GM18868 (cell line): ENCODE measurements around the gene KTI12.
"Not testable (repeated sequence)": the region's sequence is repeated elsewhere in the genome, so short reads cannot be mapped to it uniquely, and the experiment has no call there.

ENCODE experiments used
- ATAC-seq: cut with Tn5 transposase; IDR thresholded peaks from one replicate; pipeline ENCODE4 v1.9.1; 2021; ENCODE audit warnings: mild to moderate bottlenecking, moderate library complexity; ENCODE audit not compliant: unreplicated experiment

Gene KTI12

GRCh38 chr1:52033190-52034049 lies at the start of gene KTI12:
Gene KTI12, minus strand, starts transcription at chr1:52033810. Its CDS starts 49 bp downstream, at chr1:52033761.
- ATAC-seq: peak; percentile 87

GRCh38 chr1:52080014-52080415 lies 46.4 kb upstream of the KTI12 start:
- no peak for ATAC-seq

- not testable (repeated sequence) for ATAC-seq
These were observed 43.7 kb upstream of the KTI12 start for GRCh38 chr1:52077277-52077676.

DNA sequence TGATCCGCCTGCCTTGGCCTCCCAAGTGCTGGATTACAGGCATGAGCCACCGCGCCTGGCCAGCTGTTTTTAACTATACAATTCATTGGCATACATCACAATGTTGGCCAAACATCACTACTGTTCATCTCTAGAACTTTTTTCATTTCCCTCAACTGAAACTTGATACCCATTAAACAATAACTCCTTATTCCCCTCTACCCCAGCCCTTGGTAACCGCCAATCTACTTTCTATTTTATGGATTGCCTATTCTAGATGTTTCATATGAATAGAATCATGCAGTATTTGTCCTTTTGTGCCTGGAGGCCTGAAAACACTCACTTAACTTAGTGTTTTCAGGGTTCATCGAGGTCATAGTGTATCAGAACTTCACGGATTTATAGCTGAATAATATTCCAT lies 38.7 kb upstream of the KTI12 start:
- no peak for ATAC-seq

- no peak for ATAC-seq
These were observed 37.1 kb upstream of the KTI12 start for GRCh38 chr1:52070704-52071103.

- ATAC-seq: no peak
These were observed 29.6 kb upstream of the KTI12 start for GRCh38 chr1:52063192-52063591.

GRCh38 chr1:52060822-52061221 lies 27.2 kb upstream of the KTI12 start:
- no peak for ATAC-seq

DNA sequence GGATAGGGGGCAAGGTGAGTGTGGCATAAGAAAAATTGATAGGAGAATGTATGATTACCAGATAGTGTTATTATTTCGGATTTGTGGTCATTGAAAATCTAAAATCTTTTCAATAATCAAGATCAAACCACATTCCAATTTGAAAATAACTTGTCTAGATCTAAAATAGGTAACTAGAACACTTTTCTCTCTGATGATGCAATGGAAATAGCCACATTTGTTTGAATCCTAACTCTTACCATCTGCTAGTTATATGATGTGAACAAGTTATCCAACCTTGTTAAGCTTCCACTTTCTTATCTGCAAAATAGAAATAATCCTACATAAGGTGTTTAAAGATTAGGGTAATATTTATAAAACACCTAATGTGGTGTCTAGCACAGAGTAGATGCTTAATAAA lies 26.3 kb upstream of the KTI12 start:
- ATAC-seq: no peak

DNA sequence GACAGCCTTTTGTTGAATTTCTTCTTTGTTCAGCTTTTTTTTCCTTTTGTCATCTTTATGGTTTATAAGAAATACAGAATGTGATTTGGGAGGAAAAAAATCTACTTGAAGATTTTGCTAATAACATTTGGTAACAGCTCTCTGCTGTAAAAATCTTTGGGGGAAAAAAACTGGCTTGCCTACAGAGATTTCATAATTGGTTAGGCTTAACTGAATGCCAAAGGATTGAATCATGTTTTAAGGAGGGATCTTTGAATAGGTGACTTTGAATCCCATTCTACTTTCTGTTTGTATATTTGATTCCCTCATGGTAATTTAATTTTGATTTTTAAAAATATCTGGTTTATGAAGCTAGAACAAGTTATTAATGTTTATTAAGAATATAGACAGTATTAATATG lies 25.7 kb upstream of the KTI12 start:
- no peak for ATAC-seq

- ATAC-seq: no peak
These were observed 24.3 kb upstream of the KTI12 start for GRCh38 chr1:52057876-52058415.

DNA sequence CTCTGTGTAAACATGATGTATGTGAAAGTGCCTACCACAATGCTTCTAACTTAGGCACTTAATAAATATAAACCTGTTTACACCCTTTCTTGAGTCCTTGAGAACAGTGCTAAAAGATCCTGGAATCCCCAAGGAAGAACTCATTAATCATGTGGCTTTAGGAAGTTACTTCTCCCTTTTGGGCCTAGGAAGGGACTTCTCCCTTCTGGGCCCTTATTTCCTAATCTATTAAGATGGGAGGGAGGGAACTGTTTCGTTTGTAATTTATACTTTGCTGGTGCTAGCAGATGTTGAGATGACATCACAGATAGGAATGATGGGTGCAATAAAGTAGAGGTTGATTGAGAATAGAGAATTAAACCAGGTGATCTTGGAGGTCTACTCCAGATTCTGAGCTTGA lies 23.6 kb upstream of the KTI12 start:
- no peak for ATAC-seq

DNA sequence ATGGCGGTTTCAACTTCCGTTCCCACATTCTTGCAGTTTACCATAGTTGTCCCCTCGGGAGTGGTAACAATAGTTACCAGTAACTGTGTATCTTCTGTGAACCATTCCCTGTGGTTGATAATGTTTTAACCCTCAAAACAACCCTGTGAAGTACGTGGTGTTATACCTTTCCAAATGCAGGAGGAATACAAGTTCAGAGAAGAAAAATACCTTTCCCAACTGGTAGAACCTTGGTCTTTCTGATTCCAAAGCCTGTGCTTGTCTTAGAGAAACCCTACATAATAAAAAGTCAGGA lies 23.3 kb upstream of the KTI12 start:
- no peak for ATAC-seq

DNA sequence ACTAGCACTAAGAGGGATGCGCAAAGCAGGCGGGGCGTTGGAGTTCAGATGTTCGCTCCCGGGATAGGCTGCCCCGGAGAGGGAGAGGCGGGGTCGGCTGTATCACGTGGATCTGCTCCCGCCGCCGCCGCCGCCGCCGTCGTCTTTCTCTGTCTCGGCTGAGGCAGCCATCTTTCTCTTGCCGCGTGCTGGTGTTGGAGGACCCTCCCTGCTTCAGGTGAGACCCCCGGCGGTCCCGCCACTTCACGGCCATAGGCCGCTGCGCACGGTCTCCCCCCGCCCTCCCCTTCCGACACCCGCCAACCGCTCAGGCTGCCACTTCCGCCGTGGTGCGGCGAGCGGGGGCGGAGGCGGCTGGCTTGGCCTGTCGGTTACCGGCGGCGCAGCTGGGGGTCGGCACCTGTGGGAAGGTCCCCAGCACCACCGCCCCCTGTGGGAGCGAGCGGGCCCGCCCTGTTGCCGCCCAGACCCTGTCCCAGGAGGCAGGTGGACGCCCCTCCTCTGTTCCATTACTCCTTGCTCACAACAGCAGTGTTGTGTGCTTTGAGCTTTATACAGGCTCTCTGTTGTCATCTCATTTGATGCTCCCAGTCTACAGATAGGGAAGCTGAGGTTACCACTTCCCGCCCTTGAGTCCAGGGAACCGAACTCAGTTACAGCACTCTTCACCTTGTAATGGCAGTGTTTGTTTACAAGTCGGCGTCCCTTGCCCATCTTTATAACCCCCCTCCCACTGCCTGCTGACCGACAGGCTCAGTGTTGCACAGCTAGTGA lies 22.7 kb upstream of the KTI12 start, which contains the start of gene BTF3L4:
TSS of gene BTF3L4 (plus strand) at position 133 of the 774 bp plus-strand sequence. CDS start 3,553 bp downstream, outside the sequence.
- ATAC-seq: peak; percentile 86

GRCh38 chr1:52055866-52056162 lies 22.2 kb upstream of the KTI12 start:
- no peak for ATAC-seq

DNA sequence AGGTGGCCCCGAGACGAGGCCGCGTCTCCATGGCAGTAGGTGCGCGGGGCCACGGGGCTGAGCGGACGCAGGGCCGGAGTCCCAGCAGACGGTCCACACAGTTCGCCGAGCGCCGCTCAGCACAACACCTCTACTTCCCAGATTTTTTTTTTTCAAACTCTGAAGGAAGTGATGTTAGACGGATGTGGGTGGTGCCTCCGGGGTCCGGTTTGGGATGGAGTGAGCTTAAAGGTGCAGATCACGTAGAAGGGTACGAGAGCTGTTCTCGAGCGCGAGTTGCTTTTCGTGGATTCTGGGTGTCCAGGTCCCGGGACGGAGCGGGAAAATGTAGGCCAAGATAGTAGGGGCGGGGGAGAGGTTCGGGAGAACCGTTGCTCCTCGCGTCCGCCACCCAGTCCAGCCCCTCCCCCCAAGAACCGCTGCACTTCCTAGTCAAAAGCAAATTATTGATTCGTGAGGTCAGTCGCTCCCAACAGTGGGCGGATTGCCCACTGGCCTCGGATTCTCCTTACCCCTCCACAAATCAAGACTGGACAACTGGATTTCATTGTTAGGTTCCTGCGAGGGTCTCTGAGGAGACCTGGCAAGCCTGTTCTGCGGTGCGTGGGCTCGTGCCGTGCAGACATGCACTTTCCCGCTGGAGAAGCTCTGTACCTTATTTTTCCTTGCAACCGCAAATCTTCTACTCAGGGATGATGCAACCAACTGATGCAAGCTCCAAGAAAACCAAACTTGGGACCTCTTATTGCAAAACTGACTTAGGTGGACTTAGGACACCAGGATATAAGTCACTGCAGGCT lies 21.7 kb upstream of the KTI12 start, which contains the start of gene TXNDC12:
TSS of gene TXNDC12 (minus strand) at position 126 of the 800 bp plus-strand sequence. CDS start at position 31, 95 bp downstream.
- peak; percentile 40 for ATAC-seq

DNA sequence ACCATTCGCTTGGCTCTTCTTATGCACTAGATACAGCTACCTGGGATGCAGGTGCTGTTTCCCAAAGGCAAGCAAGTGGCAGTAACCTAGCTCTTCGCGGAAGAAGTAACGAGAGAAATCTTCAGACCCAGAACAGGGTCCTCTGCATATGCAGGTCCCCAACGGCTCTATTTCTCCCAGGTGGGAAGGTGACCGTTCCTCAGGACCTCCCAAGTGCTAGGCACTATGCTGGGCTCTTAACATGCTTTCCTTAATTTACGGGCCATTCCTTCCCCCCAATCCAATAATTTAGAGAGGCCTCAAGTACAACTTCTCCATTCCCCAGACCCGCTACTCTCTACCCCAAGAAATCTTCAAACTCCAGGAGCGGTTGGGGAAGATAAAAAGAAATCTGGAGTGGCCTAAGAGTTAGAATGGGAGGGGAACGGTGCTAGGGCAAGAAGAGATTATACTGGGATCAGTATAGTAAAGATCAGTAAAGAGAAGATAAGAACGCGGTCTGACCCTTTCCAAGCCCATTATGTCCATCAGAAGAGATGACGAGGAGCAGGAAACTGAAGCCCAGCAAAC lies 21.0 kb upstream of the KTI12 start:
- no peak for ATAC-seq

DNA sequence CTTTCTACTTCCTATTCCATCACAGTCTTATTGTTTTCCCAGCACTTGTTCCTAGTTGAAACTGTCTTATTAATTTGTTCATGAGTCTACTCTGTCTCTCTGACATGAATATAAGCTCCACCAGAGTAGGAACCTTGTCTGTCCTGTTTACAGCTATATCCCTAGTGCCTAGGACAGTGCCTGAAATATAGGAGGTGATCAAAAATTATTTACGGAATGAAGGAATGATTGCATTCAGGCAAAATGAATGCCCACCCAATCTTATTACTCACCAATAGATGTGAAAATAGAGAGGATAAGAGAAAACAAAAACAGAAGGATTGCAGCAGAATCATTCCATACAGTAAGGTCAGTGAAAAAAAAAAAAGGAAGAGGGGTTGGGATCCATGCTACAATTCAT lies 20.3 kb upstream of the KTI12 start:
- no peak for ATAC-seq

DNA sequence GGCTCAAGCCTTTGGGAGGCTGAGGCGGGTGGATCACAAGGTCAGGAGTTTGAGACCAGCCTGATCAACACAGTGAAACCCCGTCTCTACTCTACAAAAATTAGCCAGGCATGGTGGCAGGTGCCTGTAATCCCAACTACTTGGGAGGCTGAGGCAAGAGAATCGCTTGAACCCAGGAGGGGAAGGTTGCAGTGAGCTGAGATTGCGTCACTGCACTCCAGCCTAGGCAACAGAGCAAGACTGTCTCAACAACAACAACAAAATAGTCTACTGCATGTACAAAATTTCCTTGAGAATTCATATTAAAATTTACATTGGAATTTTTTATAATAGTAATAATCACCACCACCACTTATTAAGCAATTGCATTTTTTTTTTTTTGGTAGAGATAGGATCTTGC lies 15.7 kb upstream of the KTI12 start:
- not testable (repeated sequence) for ATAC-seq

- not testable (repeated sequence) for ATAC-seq
These were observed 12.1 kb upstream of the KTI12 start for GRCh38 chr1:52045666-52046195.

GRCh38 chr1:52045236-52045635 lies 11.6 kb upstream of the KTI12 start:
- ATAC-seq: no peak
